DND-41 (cell line): ENCODE measurements around the gene SLC25A21.

ENCODE experiments used
- EZH2 ChIP-seq: IDR thresholded peaks from 3 replicates; pipeline ENCODE4 v1.6.1; 2012; ENCODE audit warnings: borderline replicate concordance, low read depth, mild to moderate bottlenecking, moderate library complexity, low read length, inconsistent platforms; ENCODE audit not compliant: severe bottlenecking
- TF ChIP-seq, protein P1 (sequence below): IDR thresholded peaks from 2 replicates; pipeline ENCODE4 v1.5.1; 2012; ENCODE audit warnings: borderline replicate concordance, low read length, moderate library complexity, mild to moderate bottlenecking; ENCODE audit not compliant: poor library complexity, severe bottlenecking; ENCODE audit errors: extremely low read depth

- TF ChIP-seq, protein P1, sequence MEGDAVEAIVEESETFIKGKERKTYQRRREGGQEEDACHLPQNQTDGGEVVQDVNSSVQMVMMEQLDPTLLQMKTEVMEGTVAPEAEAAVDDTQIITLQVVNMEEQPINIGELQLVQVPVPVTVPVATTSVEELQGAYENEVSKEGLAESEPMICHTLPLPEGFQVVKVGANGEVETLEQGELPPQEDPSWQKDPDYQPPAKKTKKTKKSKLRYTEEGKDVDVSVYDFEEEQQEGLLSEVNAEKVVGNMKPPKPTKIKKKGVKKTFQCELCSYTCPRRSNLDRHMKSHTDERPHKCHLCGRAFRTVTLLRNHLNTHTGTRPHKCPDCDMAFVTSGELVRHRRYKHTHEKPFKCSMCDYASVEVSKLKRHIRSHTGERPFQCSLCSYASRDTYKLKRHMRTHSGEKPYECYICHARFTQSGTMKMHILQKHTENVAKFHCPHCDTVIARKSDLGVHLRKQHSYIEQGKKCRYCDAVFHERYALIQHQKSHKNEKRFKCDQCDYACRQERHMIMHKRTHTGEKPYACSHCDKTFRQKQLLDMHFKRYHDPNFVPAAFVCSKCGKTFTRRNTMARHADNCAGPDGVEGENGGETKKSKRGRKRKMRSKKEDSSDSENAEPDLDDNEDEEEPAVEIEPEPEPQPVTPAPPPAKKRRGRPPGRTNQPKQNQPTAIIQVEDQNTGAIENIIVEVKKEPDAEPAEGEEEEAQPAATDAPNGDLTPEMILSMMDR, result no peak
- TF ChIP-seq EZH2, result no peak
Observed at GRCh38 chr14:36656687-36657398, 515.6 kb downstream of the SLC25A21 start.
